B cell (primary cell): ENCODE measurements around the gene TSPAN18.

Experiments used
- CTCF ChIP-seq: fragments of 200-600 bp; IDR thresholded peaks from one replicate; pipeline ENCODE4 v1.8.0; 2022; ENCODE audit warnings: antibody characterized with exemption, mild to moderate bottlenecking
- EZH2 ChIP-seq: IDR thresholded peaks from 2 replicates; pipeline ENCODE4 v1.6.1; 2012; ENCODE audit warnings: borderline replicate concordance, low read depth, mild to moderate bottlenecking, moderate library complexity, low read length; ENCODE audit not compliant: insufficient read depth, poor library complexity, severe bottlenecking

- TF ChIP-seq CTCF (no peak), EZH2 (no peak)
Measured at GRCh38 chr11:44773351-44773965, 46.7 kb downstream of the TSPAN18 start.
